Activated T-helper 17 cell treated with anti-CD3 and anti-CD28 coated beads, Interleukin-2, amount 50 U/mL, for 72 hours (primary cell): ENCODE data around the gene CLEC4M. TPM values are rescaled to one million over a fixed set of nuclear protein-coding genes. Genes with fewer than 3 reads are reported as not detected.
"Not testable (repeated sequence)": the region's sequence is repeated elsewhere in the genome, so short reads cannot be mapped to it uniquely, and the experiment has no call there.

Source experiments
- ATAC-seq: fragments of 150-1000 bp; cut with Tn5 transposase; replicated peaks from 2 replicates; pipeline ENCODE4 v1.10.0; 2021; ENCODE audit warnings: mild to moderate bottlenecking, moderate library complexity
- H3K27ac Mint-ChIP-seq: one replicate; pipeline ENCODE4 v1.8.0; 2022; ENCODE audit warnings: mixed read lengths
- H3K27me3 Mint-ChIP-seq: one replicate; pipeline ENCODE4 v1.8.0; 2022; ENCODE audit warnings: mixed read lengths
- H3K36me3 Mint-ChIP-seq: one replicate; pipeline ENCODE4 v1.8.0; 2022; ENCODE audit warnings: low read depth, mild to moderate bottlenecking, mixed read lengths
- H3K4me1 Mint-ChIP-seq: one replicate; pipeline ENCODE4 v1.8.0; 2022; ENCODE audit warnings: mixed read lengths
- H3K4me3 Mint-ChIP-seq: one replicate; pipeline ENCODE4 v1.8.0; 2022; ENCODE audit warnings: mild to moderate bottlenecking, mixed read lengths
- H3K9me3 Mint-ChIP-seq: one replicate; pipeline ENCODE4 v1.8.0; 2022; ENCODE audit warnings: mixed read lengths
- total RNA-seq, 2 donors: library from RNA; stranded (reverse); gene quantifications; one replicate each; pipeline ENCODE4 v1.2.3, GENCODE V29; 2022

Gene CLEC4M
- total RNA-seq, 2 donors from 2014 or later, result not detected

DNA sequence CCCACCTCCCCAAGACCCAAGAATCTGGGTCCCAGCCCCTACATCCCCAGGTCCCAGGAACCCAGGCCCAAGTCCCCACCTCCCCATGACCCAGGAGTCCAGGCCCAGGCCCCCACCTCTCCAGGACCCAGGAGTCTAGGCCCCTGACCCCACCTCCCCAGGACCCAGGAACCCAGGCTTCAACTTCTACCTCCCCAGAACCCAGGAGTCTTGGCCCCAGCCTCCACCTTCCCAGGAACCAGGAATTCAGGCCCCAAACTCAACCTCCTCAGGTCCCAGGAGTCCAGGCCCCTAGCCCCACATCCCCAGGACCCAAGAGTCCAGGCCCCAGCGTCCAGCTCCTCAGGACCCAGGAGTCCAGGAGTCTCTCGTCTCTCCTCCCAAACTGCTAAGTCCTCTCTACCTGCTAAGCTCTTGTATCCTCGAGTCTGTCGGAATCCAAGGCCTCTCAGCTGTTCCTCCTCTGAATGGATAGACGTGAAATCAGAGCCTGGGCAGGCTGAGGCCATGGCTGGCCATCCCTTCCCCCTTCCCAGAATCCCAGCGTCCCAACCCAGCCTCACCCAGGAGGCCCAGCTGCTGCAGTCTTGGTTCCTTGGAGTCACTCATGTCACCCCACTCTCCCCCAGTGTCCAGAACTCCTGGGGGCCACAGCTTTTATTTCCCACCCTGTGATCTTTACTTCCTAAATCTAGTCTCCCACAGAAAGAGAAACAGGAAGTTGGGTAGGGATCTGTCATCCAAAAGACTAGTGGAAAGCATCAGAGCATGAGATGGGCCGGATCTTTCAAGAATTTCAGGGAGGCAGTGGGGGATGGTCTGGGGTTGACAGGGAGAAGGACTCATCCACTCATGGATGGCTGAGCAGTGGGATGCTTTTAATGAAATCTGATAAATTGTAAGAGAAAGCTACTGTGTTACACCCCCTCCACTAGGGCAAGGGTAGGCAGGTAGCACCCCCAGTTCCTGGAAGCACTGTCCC is 15.8 kb upstream of the CLEC4M start, which contains the start of gene CD209:
Gene CD209 (minus strand): TSS at position 632 of the 982 bp plus-strand sequence. CDS start 23 bp downstream, at position 609.
- Mint-ChIP-seq H3K27me3 (peaks cover 33% of the 10 kb centered on the region), H3K4me3 (no peak within 1 kb of the TSS), H3K4me1 (peaks cover 15% of the 10 kb centered on the region), H3K9me3 (peaks cover 12% of the 10 kb centered on the region), H3K27ac (peak within 1 kb of the TSS; percentile 34), H3K36me3 (no peaks in the 10 kb centered on the region)
- no peak for ATAC-seq

DNA sequence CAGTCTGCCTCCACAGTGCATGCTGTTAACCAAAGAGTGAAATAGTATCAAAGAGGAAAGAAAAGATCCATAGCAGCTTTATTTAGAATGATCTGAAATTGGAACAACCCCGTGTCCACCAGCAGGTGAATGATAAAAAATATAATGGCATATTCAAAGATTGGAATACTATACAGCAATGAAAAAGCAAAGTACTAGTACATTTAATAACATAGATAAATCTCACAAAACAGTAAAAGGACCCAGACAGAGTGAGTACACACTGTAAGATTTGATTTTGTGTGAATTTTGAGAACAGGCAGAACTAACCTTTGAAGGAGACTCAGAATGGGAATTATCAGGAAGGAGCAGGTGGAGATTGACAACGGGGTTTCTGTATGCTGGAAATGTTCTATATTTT is 14.9 kb upstream of the CLEC4M start:
- H3K4me3 Mint-ChIP-seq, result no peak overlapping the region
- H3K9me3 Mint-ChIP-seq, result peaks cover 12% of the 10 kb centered on the region
- peaks cover 18% of the 10 kb centered on the region for H3K4me1 Mint-ChIP-seq
- peaks cover 29% of the 10 kb centered on the region for H3K27me3 Mint-ChIP-seq
- no peak overlapping the region for H3K27ac Mint-ChIP-seq
- no peaks in the 10 kb centered on the region for H3K36me3 Mint-ChIP-seq
- no peak for ATAC-seq

DNA sequence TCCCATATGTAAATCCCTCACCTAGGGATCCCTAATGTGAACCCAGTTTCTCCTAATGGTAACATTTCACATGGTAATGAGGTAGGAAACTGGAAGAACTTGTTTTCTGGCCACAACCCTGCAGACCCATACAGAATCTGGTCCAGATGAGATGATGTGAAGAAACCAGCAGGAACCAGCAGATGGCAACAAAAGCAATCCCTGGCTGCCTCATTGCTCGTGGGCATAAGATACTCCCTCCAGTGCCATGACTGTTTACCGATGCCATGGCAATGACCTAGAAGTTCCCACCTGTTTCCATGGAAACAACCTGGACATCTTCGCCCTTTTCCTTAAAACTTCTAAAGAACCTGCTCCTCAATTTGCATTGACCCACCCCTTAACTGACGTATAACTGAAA is 14.3 kb upstream of the CLEC4M start:
- ATAC-seq, result no peak
- Mint-ChIP-seq H3K27me3 (peaks cover 23% of the 10 kb centered on the region), H3K9me3 (peaks cover 12% of the 10 kb centered on the region), H3K4me3 (no peak overlapping the region), H3K4me1 (peaks cover 21% of the 10 kb centered on the region), H3K36me3 (no peaks in the 10 kb centered on the region), H3K27ac (no peak overlapping the region)

DNA sequence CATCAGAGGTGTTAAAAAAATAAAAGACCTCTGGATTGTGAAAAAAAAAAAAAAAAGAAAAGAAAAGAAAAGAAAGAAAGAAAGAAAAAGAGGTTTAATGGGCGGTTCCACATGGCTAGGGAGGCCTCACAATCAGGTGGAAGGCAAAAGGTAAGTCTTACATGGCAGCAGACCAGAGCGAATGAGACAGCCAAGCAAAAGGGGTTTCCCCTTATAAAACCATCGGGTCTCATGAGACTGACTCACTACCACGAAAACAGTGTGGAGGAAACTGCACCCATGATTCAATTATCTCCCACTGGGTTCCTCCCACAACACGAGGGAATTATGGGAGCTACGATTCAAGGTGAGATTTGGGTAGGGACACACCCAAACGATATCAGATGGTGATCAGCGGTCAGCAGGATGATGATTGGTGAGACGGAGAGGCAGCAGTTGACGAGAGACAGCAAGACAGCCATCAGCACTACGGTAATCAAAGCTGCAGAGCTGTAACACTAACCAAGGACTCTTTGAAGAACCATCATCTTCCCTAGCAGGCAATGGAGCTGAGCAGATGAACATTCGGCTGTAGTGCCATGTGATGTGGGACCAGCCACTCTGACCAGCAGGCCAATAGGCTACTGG is 11.8 kb upstream of the CLEC4M start:
- ATAC-seq, result peak; percentile 97
- Mint-ChIP-seq H3K27ac (peak overlapping the region; percentile 13), H3K4me3 (no peak overlapping the region), H3K9me3 (peaks cover 27% of the 10 kb centered on the region), H3K36me3 (no peaks in the 10 kb centered on the region), H3K4me1 (peaks cover 28% of the 10 kb centered on the region), H3K27me3 (peaks cover 22% of the 10 kb centered on the region)

DNA sequence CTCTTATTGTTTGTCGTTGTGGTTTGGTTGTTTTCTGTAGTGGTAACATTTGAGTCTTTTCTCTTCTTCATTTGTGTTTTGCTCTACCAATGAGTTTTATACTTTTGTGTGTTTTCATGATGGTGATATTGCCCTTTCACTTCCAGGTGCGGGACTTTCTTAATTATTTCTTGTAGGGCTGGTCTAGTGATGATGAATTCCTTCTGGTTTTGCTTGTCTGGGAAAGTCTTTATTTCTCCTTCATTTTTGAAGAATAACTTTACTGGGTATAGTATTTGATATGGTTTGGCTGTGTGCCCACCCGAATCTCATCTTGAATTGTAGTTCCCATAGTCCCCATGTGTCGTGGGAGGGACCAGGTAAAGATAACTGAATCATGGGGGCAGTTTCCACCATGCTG is 6.8 kb upstream of the CLEC4M start:
- no peak for ATAC-seq
- Mint-ChIP-seq H3K27ac (no peak overlapping the region), H3K4me3 (no peak overlapping the region), H3K36me3 (no peaks in the 10 kb centered on the region), H3K9me3 (peaks cover 36% of the 10 kb centered on the region), H3K27me3 (peaks cover 9% of the 10 kb centered on the region), H3K4me1 (peaks cover 15% of the 10 kb centered on the region)

DNA sequence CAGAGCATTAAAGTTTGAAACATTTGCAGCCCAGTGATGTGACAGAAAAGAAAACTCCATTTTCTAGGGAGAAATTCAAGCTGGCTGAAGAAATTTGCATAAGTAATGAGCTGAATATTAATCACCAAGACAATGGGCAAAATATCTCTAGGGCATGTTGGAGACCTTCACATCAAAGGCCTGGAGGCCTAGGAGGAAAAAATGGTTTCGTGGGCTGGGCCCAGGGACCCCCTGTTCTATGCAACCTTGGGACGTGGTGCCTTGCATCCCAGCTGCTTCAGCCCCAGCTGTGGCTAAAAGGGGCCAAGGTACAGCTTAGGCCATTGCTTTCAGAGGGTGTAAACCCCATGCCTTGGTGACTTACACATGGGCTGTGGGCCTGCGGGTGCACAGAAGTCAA is 5.7 kb upstream of the CLEC4M start:
- Mint-ChIP-seq H3K4me3 (no peak overlapping the region), H3K36me3 (no peaks in the 10 kb centered on the region), H3K4me1 (peaks cover 13% of the 10 kb centered on the region), H3K27ac (no peak overlapping the region), H3K27me3 (peaks cover 14% of the 10 kb centered on the region), H3K9me3 (peaks cover 34% of the 10 kb centered on the region)
- no peak for ATAC-seq

DNA sequence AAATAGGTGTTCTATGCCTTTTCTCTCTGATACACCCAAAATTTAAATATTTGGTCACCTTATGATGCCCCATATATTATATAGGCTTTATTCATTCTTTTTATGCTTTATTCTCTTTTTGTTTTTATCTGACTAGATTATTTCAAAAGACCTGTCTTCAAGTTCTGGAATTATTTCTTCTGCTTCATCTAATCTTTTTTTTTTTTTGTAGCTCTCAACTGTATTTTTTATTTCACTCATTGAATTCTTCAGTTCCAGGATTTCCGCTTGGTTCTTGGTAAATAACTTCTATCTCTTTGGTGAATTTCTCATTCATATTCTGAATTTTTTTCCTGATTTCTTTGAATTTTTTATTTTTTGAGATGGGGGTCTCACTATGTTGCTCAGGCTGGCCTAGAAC is 3.9 kb upstream of the CLEC4M start:
- Mint-ChIP-seq H3K9me3 (peaks cover 33% of the 10 kb centered on the region), H3K27ac (no peak overlapping the region), H3K4me1 (peaks cover 11% of the 10 kb centered on the region), H3K4me3 (no peak overlapping the region), H3K27me3 (peaks cover 22% of the 10 kb centered on the region), H3K36me3 (no peaks in the 10 kb centered on the region)
- ATAC-seq, result no peak

DNA sequence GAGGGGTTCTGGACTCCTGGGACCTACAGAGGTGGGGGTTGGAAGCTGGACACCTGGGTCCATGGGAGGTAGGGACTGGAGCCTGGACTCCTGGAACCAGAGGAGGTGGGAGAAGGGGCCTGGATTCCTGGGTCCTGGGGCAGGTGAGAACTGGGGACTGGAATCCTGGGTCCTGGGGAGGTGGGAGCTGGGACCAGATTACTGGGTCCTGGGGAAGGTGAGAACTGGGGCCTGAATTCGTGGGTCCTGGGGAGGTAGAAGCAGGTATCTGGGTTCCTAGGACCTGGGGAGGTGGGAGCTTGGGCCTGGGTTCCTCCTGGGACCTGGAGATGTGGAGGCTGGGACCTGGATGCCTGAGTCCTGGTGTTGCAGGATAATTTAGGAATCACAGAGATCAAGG is 653 bp downstream of the CLEC4M start:
- no peak for ATAC-seq
- Mint-ChIP-seq H3K27ac (no peak overlapping the region), H3K36me3 (no peaks in the 10 kb centered on the region), H3K27me3 (peaks cover 28% of the 10 kb centered on the region), H3K4me3 (no peak overlapping the region), H3K9me3 (peaks cover 6% of the 10 kb centered on the region), H3K4me1 (peaks cover 5% of the 10 kb centered on the region)

DNA sequence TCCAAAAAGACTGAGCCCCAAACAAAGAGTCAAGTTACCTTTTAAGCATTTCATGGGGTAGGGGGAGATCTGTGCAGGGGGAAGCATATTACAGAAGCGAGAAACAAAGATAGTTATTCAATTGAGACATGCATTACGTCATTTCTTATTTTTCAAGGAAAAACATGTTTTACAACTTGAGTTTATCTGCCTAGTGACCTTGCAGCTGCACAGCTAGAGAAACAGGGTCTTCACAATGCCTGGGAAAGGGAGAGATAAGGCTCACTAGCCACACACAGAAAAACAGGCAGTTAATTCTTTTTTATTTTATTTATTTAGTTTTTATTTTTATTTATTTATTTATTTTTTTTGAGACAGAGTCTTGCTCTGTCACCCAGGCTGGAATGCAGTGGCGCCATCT is 1.1 kb downstream of the CLEC4M start:
- H3K27me3 Mint-ChIP-seq, result peaks cover 28% of the 10 kb centered on the region
- not testable (repeated sequence) for ATAC-seq, H3K36me3 Mint-ChIP-seq, H3K9me3 Mint-ChIP-seq, H3K4me3 Mint-ChIP-seq, H3K27ac Mint-ChIP-seq, H3K4me1 Mint-ChIP-seq

DNA sequence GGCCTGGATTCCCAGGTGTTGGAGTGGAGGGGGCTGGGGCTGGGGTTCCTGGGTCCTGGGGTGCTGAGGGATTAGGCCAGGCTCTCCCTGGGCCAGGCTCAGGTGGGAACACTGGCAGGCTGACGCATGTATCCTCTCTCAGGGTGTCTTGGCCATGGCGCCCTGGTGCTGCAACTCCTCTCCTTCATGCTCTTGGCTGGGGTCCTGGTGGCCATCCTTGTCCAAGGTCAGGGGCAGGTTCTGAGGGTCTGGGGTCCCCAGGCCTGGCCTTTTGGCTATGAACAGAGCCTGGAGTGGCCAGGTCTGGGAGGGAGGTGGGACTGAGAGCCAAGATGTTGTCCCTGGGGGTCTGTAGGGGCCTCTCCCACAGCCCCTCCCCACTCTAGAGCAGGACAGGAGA is 2.0 kb downstream of the CLEC4M start:
- H3K4me3 Mint-ChIP-seq, H3K9me3 Mint-ChIP-seq, ATAC-seq, H3K27ac Mint-ChIP-seq, H3K36me3 Mint-ChIP-seq, H3K4me1 Mint-ChIP-seq: not testable (repeated sequence)
- H3K27me3 Mint-ChIP-seq, result peaks cover 32% of the 10 kb centered on the region

DNA sequence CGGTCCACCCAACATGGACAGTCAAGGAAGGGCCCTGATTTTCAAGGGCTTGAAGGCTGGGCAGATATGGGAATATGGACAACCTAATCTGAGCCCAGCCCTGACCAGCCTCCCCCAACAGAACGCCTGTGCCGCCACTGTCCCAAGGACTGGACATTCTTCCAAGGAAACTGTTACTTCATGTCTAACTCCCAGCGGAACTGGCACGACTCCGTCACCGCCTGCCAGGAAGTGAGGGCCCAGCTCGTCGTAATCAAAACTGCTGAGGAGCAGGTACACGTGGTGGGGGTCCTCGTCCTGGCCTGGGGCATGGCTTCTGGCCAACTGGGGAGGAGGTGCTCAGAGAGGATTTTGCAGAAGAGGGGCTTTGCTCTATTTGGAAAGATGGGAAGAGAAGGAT is 3.5 kb downstream of the CLEC4M start:
- Mint-ChIP-seq H3K27ac (no peak overlapping the region), H3K36me3 (no peaks in the 10 kb centered on the region), H3K27me3 (peaks cover 34% of the 10 kb centered on the region)

DNA sequence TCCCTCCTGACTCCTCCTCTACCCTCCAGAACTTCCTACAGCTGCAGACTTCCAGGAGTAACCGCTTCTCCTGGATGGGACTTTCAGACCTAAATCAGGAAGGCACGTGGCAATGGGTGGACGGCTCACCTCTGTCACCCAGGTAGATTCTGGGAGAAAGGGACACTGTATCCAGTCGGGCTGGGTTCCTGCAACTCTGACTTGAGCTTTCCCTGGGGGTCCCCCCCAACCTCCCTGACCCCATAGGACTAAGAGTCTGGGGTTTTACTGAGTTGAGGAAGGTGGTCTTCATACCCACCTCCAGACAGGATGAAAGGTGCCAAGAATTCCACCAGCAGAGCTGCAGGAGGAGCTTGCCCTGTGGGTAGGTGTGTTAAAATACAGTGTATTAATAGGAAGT is 4.4 kb downstream of the CLEC4M start:
- no peak overlapping the region for H3K4me3 Mint-ChIP-seq
- H3K36me3 Mint-ChIP-seq, result no peaks in the 10 kb centered on the region
- peaks cover 29% of the 10 kb centered on the region for H3K27me3 Mint-ChIP-seq
- ATAC-seq, result no peak
- no peak overlapping the region for H3K27ac Mint-ChIP-seq
- peaks cover 15% of the 10 kb centered on the region for H3K4me1 Mint-ChIP-seq
- no peaks in the 10 kb centered on the region for H3K9me3 Mint-ChIP-seq

More for the DNA sequence above, 3.5 kb downstream of the CLEC4M start:
- no peaks in the 10 kb centered on the region for H3K9me3 Mint-ChIP-seq
- H3K4me3 Mint-ChIP-seq, result no peak overlapping the region
- H3K4me1 Mint-ChIP-seq, result peaks cover 10% of the 10 kb centered on the region
- ATAC-seq, result no peak

DNA sequence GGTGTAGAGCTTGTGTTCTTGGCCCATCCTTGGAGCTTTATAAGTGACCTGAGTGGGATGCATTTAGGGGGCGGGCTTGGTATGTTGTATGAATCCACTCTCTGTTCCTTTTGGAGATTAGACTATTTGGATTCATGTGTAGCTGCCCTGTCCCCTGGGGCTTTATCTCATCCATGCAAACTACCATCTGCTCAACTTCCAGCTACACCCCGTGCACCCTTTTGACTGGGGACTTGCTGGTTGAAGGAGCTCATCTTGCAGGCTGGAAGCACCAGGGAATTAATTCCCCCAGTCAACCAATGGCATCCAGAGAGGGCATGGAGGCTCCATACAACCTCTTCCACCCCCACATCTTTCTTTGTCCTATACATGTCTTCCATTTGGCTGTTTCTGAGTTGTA is 6.1 kb downstream of the CLEC4M start:
- ATAC-seq, result no peak
- H3K27ac Mint-ChIP-seq, result no peak overlapping the region

DNA sequence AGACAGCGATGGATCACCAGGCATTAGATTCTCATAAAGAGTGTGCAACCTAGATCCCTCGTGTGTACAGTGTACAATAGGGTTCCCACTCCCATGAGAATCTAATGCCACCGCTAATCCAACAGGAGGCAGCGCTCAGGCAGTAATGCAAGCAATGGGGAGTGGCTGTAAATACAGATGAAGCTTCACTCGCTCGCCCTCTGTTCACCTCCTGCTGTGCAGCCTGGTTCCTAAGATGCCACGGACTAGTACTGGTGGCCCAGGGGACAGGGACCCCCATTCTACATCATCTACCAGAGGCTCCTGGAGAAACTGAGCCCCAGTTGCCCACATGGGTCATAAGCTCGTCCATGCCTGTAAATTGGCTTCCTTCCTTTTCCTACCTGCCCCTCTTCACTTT is 8.0 kb downstream of the CLEC4M start:
- ATAC-seq, result no peak
- Mint-ChIP-seq H3K4me1 (peaks cover 15% of the 10 kb centered on the region), H3K27ac (no peak overlapping the region), H3K36me3 (no peaks in the 10 kb centered on the region), H3K9me3 (no peaks in the 10 kb centered on the region), H3K4me3 (no peak overlapping the region), H3K27me3 (peaks cover 27% of the 10 kb centered on the region)

More for the DNA sequence above, 6.1 kb downstream of the CLEC4M start:
- Mint-ChIP-seq H3K9me3 (no peaks in the 10 kb centered on the region), H3K27me3 (peaks cover 23% of the 10 kb centered on the region), H3K4me1 (peaks cover 15% of the 10 kb centered on the region), H3K36me3 (no peaks in the 10 kb centered on the region), H3K4me3 (no peak overlapping the region)

DNA sequence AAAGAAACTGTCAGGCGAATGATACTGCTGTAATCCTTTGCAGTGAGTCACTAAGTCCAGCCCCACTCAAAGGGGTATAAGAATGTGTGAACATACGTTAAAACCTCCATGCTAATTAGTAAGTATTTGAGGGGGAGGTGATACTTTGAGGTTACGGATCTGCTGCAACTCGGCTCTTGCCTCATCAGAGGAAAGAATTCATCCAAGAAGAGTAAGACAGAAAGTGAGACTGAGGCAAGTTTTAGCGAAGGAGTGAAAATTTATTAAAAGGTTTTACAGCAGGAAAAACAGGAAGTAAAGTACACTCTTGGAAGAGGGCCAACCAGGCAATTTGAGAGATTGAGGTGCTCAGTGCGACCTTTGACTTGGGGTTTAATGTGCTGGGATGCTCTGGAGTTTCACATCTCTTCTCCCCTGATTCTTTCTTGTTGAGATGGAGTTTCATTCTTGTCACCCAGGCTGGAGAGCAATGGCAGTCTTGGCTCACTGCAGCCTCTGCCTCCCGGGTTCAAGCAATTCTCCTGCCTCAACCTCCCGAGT is 9.8 kb downstream of the CLEC4M start:
- peak; percentile 99 for ATAC-seq
- Mint-ChIP-seq H3K9me3 (no peaks in the 10 kb centered on the region), H3K27ac (peak overlapping the region; percentile 33), H3K27me3 (peaks cover 22% of the 10 kb centered on the region), H3K4me3 (peak overlapping the region; percentile 44), H3K4me1 (peaks cover 15% of the 10 kb centered on the region), H3K36me3 (no peaks in the 10 kb centered on the region)
